Activated CD8-positive, alpha-beta memory T cell treated with anti-CD3 and anti-CD28 coated beads, Interleukin-2, amount 50 U/mL, for 4 hours (primary cell): Measurements from ENCODE around the gene SIRPB1.
"Not testable (repeated sequence)": the region's sequence is repeated elsewhere in the genome, so short reads cannot be mapped to it uniquely, and the experiment has no call there.

Experiments
- DNase-seq: peaks from one replicate; pipeline ENCODE4 v3.0.0-alpha.2; 2020

The SIRPB1 gene

GRCh38 chr20:1635291-1635979, 15.6 kb upstream of the SIRPB1 start:
- no peak for DNase-seq

GRCh38 chr20:1633535-1633934, 13.7 kb upstream of the SIRPB1 start:
- DNase-seq: no peak

- peak; percentile 36 for DNase-seq
These were observed 12.4 kb upstream of the SIRPB1 start for GRCh38 chr20:1632178-1632577.

DNA sequence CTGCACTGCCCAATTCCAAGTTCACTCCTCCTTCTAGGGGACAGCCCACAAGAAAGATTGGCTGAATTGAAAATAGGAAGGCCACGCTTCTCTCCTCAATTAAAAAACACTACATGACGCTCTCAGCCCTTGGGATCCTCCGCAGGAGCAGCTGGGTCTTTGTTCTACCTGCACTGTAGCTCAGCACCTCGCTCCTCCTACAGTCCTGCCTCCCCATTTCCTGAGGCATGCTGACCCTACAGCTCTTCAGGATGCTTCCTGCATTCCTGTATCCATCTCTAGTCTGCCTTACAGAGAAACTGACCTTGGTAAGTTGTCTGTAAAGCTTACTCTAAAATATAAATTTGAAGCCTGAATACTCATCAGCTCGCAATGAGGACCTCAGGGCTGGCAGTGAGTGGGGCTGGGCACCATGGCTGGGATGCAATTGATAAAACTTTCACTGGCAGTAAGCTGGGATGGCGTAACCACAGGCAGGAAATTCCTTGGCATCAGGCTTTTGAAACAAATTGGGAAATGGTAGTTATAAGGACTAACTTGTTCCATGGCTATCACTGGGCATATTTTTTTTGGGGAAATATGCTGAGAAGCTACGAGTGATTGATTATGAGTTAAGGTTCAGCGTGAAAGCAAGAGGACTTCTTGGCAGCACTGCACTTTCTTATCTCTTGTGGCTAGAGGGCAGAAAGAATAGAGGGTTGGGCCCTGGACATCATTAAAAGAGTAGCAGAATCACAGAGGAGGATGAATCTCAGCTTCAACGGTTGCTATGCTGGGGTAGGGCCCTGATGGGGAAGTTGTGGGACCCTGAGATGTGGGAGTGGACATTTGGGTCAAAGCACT, 11.7 kb upstream of the SIRPB1 start:
- no peak for DNase-seq

DNA sequence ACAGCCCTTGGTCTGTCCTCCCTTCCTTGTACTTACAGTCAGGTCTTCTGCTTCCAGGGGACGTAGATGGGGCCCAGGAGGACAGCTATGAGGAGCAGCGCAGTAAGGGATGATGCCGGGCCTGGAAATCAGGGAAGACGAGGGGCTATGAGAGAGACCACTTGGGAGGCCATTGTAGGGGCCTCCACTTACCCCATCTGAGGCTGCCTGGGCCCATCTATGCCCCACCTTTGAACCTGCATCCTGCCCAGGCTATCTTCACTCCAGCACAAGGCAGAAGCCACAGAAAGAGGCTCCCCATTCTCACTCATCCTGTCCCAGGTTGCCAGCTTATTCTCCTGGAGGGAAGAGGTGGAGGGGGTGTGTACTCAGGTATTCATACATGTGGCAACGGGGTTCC, 10.4 kb upstream of the SIRPB1 start:
- DNase-seq: no peak

DNA sequence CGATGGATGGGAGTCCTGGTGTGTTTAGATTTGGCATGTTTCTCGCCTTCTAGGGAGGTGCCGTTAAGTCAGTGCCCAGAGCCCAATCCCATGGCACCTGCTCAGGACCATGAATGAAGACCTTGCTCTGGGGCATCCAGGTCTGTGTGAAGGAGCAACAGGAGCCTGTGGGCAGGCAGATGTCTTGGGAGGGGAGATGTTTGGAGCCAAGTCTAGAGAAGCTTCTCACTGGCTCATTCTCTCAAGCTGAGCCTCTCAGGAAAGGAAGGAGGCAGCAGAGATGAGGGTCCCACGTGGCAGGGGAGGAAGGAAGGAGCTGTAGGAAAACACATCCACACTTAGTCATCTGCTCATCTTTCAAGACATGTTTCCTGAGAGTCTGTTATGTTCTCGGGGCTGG, 9.5 kb upstream of the SIRPB1 start:
- DNase-seq: no peak

- no peak for DNase-seq
These were observed 8.8 kb upstream of the SIRPB1 start for GRCh38 chr20:1628621-1629020.

- no peak for DNase-seq
These were observed 7.4 kb upstream of the SIRPB1 start for GRCh38 chr20:1627200-1627550.

GRCh38 chr20:1626528-1627199, 6.9 kb upstream of the SIRPB1 start:
- no peak for DNase-seq

- DNase-seq: no peak
These were observed 5.4 kb upstream of the SIRPB1 start for GRCh38 chr20:1625083-1625690.

- DNase-seq: no peak
These were observed 3.8 kb upstream of the SIRPB1 start for GRCh38 chr20:1623501-1624205.

- no peak for DNase-seq
These were observed 2.6 kb upstream of the SIRPB1 start for GRCh38 chr20:1622450-1622849.

- DNase-seq: no peak
These were observed 1.5 kb upstream of the SIRPB1 start for GRCh38 chr20:1621316-1621715.

GRCh38 chr20:1618954-1619540, 762 bp downstream of the SIRPB1 start:
- DNase-seq: no peak

GRCh38 chr20:1618479-1618878, 1.3 kb downstream of the SIRPB1 start:
- DNase-seq: no peak

GRCh38 chr20:1616858-1617434, 2.9 kb downstream of the SIRPB1 start:
- DNase-seq: no peak

GRCh38 chr20:1610404-1610803, 9.4 kb downstream of the SIRPB1 start:
- not testable (repeated sequence) for DNase-seq

- DNase-seq: not testable (repeated sequence)
These were observed 11.0 kb downstream of the SIRPB1 start for GRCh38 chr20:1608678-1609347.

GRCh38 chr20:1600736-1601135, 19.1 kb downstream of the SIRPB1 start:
- DNase-seq: no peak

- DNase-seq: no peak
These were observed 24.5 kb downstream of the SIRPB1 start for GRCh38 chr20:1595333-1595732.
